Measurements from ENCODE around the gene NT5E. TPM values are rescaled to one million over a fixed set of nuclear protein-coding genes. Genes with fewer than 3 reads are reported as not detected.

The NT5E gene
- total RNA-seq, 2 experiments from 2014 or later: 2.7 to 3.3 TPM

DNA sequence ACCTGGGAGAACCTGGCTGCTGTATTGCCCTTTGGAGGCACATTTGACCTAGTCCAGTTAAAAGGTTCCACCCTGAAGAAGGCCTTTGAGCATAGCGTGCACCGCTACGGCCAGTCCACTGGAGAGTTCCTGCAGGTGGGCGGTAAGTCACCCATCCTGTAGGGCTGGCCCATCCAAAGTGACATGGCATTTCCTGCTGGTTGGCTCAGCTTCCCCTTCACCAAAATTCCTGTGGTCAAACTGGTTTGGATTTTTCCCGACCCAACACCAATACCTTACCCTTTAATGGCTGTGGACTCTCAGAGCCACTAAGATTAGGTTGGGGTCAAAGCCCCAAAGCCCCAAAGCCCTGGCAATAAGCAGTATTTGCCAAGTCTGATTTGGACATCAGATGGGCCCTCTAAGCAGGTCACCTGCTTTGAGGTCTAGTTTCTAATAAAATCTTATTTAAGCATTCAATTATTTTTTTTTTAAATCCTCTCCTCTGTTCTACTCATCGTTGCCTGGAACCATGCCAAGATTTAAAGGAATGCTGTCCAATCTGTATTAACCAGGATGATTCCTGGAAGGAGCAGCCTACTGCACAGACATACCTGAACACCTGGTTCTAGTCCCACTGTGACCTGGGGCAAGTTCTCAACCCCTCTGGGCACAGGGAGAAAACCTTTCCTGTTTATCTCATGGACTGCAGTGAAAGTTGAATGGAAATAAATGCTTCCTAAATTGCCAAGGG is 40.8 kb downstream of the NT5E start:
- CTCF ChIA-PET: no interaction called here
- ATAC-seq (ENCODE audit: poor library complexity): no peak
- no peak overlapping the region for H3K27ac Mint-ChIP-seq

DNA sequence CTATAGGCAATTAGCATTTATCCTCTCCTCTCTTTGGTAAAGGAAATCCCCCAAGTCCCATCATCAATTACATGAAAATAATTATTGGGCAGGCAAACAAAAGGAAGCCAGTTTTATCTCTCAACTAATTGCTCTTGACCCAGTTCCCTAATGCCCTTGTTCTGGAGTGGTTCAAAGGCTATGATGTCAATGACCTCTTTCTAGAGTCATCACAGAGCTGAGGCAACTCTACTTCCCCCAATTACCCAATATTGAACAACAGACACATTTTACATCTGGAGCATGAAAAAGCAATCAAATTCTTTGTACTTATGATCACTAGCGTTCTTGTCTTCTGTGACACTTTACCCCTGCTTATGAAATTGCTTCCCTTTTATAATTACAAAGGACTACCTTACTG is 43.5 kb downstream of the NT5E start:
- Mint-ChIP-seq H3K27ac (no peak overlapping the region), H3K27me3 (no peaks in the 10 kb centered on the region), H3K4me3 (no peak overlapping the region), H3K4me1 (ENCODE audit: low read depth) (no peaks in the 10 kb centered on the region), H3K9me3 (peaks cover 5% of the 10 kb centered on the region), H3K36me3 (ENCODE audit: low read depth) (peaks cover 6% of the 10 kb centered on the region)
- intact Hi-C loops (cut with DNase I, micrococcal nuclease): no loop called here
- no peak overlapping the region for H3K4me3 ChIP-seq (ENCODE audit: low read length)
- TF ChIP-seq, protein P1, sequence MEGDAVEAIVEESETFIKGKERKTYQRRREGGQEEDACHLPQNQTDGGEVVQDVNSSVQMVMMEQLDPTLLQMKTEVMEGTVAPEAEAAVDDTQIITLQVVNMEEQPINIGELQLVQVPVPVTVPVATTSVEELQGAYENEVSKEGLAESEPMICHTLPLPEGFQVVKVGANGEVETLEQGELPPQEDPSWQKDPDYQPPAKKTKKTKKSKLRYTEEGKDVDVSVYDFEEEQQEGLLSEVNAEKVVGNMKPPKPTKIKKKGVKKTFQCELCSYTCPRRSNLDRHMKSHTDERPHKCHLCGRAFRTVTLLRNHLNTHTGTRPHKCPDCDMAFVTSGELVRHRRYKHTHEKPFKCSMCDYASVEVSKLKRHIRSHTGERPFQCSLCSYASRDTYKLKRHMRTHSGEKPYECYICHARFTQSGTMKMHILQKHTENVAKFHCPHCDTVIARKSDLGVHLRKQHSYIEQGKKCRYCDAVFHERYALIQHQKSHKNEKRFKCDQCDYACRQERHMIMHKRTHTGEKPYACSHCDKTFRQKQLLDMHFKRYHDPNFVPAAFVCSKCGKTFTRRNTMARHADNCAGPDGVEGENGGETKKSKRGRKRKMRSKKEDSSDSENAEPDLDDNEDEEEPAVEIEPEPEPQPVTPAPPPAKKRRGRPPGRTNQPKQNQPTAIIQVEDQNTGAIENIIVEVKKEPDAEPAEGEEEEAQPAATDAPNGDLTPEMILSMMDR (IDR thresholded peaks at IDR 0.05): no peak
- CTCF ChIA-PET: interaction anchor here (1.3 to 2.3 kb wide), 2 partner anchors 10 to 11 kb away, joined by 3 to 9 read pairs; no protein-coding TSS in a partner anchor
- POLR2A ChIA-PET: no interaction called here
- H3K36me3 ChIP-seq (ENCODE audit: insufficient read depth, low read length): no peaks in the 10 kb centered on the region
- no peaks in the 10 kb centered on the region for H3K4me1 ChIP-seq (ENCODE audit: insufficient read depth, low read length)
- peaks cover 0 to 9% of the 10 kb centered on the region in 2 experiments for H3K9me3 ChIP-seq (ENCODE audit: control insufficient read depth in 1 of 2, insufficient read depth in 1 of 2, low read length in 2 of 2)
- ATAC-seq (ENCODE audit: poor library complexity) (no peak), DNase-seq (no peak)
- H3K27ac ChIP-seq (ENCODE audit: low read depth in 1 of 2, low read length in 2 of 2): no peak overlapping the region
- H3K27me3 ChIP-seq (ENCODE audit: control insufficient read depth in 1 of 2, insufficient read depth in 2 of 2, low read length in 2 of 2): no peaks in the 10 kb centered on the region

More for the DNA sequence above, 40.8 kb downstream of the NT5E start:
- no peaks in the 10 kb centered on the region for H3K9me3 ChIP-seq (ENCODE audit: control insufficient read depth in 1 of 2, insufficient read depth in 1 of 2, low read length in 2 of 2)
- Mint-ChIP-seq H3K27me3 (no peaks in the 10 kb centered on the region), H3K4me3 (no peak overlapping the region), H3K4me1 (ENCODE audit: low read depth) (no peaks in the 10 kb centered on the region), H3K36me3 (ENCODE audit: low read depth) (no peaks in the 10 kb centered on the region), H3K9me3 (no peaks in the 10 kb centered on the region)
- TF ChIP-seq, protein P1 (IDR thresholded peaks at IDR 0.05): no peak
- no peaks in the 10 kb centered on the region for H3K36me3 ChIP-seq (ENCODE audit: insufficient read depth, low read length)
- no peaks in the 10 kb centered on the region for H3K4me1 ChIP-seq (ENCODE audit: insufficient read depth, low read length)
- H3K27ac ChIP-seq (ENCODE audit: low read depth in 1 of 2, low read length in 2 of 2): no peak overlapping the region
- POLR2A ChIA-PET: no interaction called here
- H3K27me3 ChIP-seq (ENCODE audit: control insufficient read depth in 1 of 2, insufficient read depth in 2 of 2, low read length in 2 of 2): no peaks in the 10 kb centered on the region
- no peak overlapping the region for H3K4me3 ChIP-seq (ENCODE audit: low read length)
- DNase-seq: no peak
- intact Hi-C loops (cut with DNase I, micrococcal nuclease): no loop called here

DNA sequence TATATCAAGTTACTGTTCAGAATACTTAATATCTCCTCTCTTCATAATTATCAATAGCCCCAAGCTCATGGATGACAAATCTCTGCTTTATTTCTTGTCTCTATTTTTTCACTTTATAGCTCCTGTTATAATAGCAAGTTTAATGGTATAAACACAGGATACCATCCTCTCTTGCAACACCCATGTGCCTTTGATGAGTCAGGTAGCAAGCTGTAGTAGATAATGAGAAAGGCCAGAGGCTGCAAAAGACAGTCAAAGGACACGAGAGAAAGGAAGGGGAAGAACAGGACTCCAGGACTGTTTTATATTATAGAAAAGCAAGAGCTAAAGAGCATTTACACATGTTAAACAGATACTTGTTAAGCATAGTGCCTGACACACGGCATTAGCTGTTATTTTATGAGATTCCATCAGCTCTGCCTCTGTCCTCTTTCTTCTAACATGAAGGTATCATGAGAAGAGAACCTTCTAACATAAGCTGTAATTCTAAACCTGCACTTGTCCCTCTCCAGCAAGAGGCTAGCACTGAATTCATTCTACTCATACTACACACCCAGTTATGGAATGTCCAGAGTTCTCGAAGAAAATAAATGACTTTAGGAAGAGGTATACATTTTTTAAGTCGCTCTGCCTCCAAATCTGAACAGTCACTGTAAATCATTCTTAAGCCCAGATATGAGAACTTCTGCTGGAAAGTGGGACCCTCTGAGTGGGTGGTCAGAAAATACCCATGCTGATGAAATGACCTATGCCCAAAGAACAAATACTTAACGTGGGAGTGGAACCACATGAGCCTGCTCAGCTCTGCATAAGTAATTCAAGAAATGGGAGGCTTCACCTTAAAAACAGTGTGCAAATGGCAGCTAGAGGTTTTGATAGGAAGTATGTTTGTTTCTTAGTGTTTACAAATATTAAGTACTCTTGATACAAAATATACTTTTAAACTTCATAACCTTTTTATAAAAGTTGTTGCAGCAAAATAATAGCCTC is 45.0 kb downstream of the NT5E start:
- intact Hi-C loops (cut with DNase I, micrococcal nuclease): no loop called here
- Mint-ChIP-seq H3K36me3 (ENCODE audit: low read depth) (peaks cover 6% of the 10 kb centered on the region), H3K4me1 (ENCODE audit: low read depth) (peaks cover 8% of the 10 kb centered on the region), H3K27me3 (no peaks in the 10 kb centered on the region), H3K4me3 (no peak overlapping the region), H3K9me3 (peaks cover 5% of the 10 kb centered on the region), H3K27ac (no peak overlapping the region)
- CTCF ChIA-PET: interaction anchor here (2.3 kb wide), 1 partner anchor 12 kb away, joined by 9 read pairs; no protein-coding TSS in a partner anchor
- Histone ChIP-seq H3K27me3 (ENCODE audit: control insufficient read depth in 1 of 2, insufficient read depth in 2 of 2, low read length in 2 of 2) (no peaks in the 10 kb centered on the region), H3K4me1 (ENCODE audit: insufficient read depth, low read length) (peaks cover 7% of the 10 kb centered on the region), H3K9me3 (ENCODE audit: control insufficient read depth in 1 of 2, insufficient read depth in 1 of 2, low read length in 2 of 2) (peaks cover 0 to 9% of the 10 kb centered on the region in 2 experiments), H3K27ac (ENCODE audit: low read depth in 1 of 2, low read length in 2 of 2) (no peak overlapping the region), H3K4me3 (ENCODE audit: low read length) (no peak overlapping the region), H3K36me3 (ENCODE audit: insufficient read depth, low read length) (no peaks in the 10 kb centered on the region)
- POLR2A ChIA-PET: no interaction called here
- TF ChIP-seq, protein P1 (IDR thresholded peaks at IDR 0.05): no peak
- ATAC-seq (ENCODE audit: poor library complexity) (no peak), DNase-seq (no peak)
